Endothelial cell of umbilical vein (primary cell): ENCODE results near the gene PPFIA2. TPM values are rescaled to one million over a fixed set of nuclear protein-coding genes. Genes with fewer than 3 reads are reported as not detected.

Source experiments
- BruUV-seq: library from RNA; stranded (reverse); fragments of 400-500 nt; replicated peaks from 2 replicates; lab custom pipeline; 2021; lab: Mats Ljungman, UMichigan
- CTCF ChIA-PET: fragments of 300-600, 350-600 bp; sonication (Branson Sonifier 250); formaldehyde crosslinking; loops from one replicate; lab custom pipeline; 2021; ENCODE audit warnings: antibody characterized with exemption, inconsistent platforms; lab: Charles Lee
- POLR2A ChIA-PET: fragments of 300-600, 350-600 bp; sonication (Branson Sonifier 250); formaldehyde crosslinking; loops from one replicate; lab custom pipeline; 2021; ENCODE audit warnings: antibody characterized with exemption, inconsistent platforms; lab: Charles Lee
- DNase-seq: peaks from one replicate; pipeline ENCODE4 v3.0.0-alpha.2; 2011; ENCODE audit warnings: low read depth, low spot score
- FAIRE-seq: peaks from 2 replicates; lab custom pipeline; 2011; peaks lifted over from hg19 to GRCh38; lab: Jason Lieb, UNC
- H2AFZ ChIP-seq: 2 replicates; pipeline ENCODE4 v1.6.0; 2012; ENCODE audit warnings: low read depth, low read length, control low read depth, inconsistent platforms
- H3K27ac ChIP-seq: 2 replicates; pipeline ENCODE4 v1.5.1; 2011; ENCODE audit warnings: low read depth, mild to moderate bottlenecking, control low read depth, low read length, moderate library complexity; ENCODE audit not compliant: insufficient read depth
- H3K27me3 ChIP-seq, 2 experiments: 2 replicates each; pipeline versions ENCODE4 v1.6.0 to v1.6.1; 2011; ENCODE audit warnings: low read length in 2 of 2, mixed read lengths in 1 of 2; ENCODE audit not compliant: control insufficient read depth in 2 of 2, insufficient read depth in 2 of 2
- H3K36me3 ChIP-seq, 2 experiments: 2 replicates in 1 of 2; 3 replicates in 1 of 2; pipeline ENCODE4 v1.5.1; 2011; ENCODE audit warnings: low read length in 2 of 2, mild to moderate bottlenecking in 1 of 2, moderate library complexity in 1 of 2; ENCODE audit not compliant: control insufficient read depth in 2 of 2, insufficient read depth in 2 of 2; ENCODE audit errors: extremely low read depth in 1 of 2
- H3K4me1 ChIP-seq: 3 replicates; pipeline ENCODE4 v1.5.1; 2011; ENCODE audit warnings: mild to moderate bottlenecking, low read length; ENCODE audit not compliant: control insufficient read depth, insufficient read depth; ENCODE audit errors: extremely low read depth
- H3K4me2 ChIP-seq: 2 replicates; pipeline ENCODE4 v1.6.1; 2011; ENCODE audit warnings: low read length, control low read depth, mixed read lengths; ENCODE audit not compliant: insufficient read depth
- H3K4me3 ChIP-seq, 3 experiments: fragments of 200-600 bp in 1 of 3; sonication (generic), shearing (Covaris generic) in 1 of 3; replicated peaks in 1 of 3; 2 replicates each; pipeline ENCODE4 v1.5.1; 2011 to 2016; ENCODE audit warnings: control low read depth in 3 of 3, low read length in 3 of 3, mild to moderate bottlenecking in 2 of 3, inconsistent platforms in 1 of 3, low read depth in 1 of 3, moderate library complexity in 1 of 3; ENCODE audit not compliant: insufficient read depth in 1 of 3
- H3K79me2 ChIP-seq: 2 replicates; pipeline ENCODE4 v1.6.0; 2012; ENCODE audit warnings: low read length, inconsistent platforms; ENCODE audit not compliant: control insufficient read depth, insufficient read depth
- H3K9ac ChIP-seq: replicated peaks from 2 replicates; pipeline ENCODE3; 2011; ENCODE audit warnings: low read length, control low read depth; ENCODE audit not compliant: insufficient read depth; ENCODE audit errors: extremely low read depth
- H3K9me1 ChIP-seq: replicated peaks from 3 replicates; pipeline ENCODE4 v1.6.0; 2011; ENCODE audit warnings: mild to moderate bottlenecking, low read length; ENCODE audit not compliant: control insufficient read depth, insufficient read depth; ENCODE audit errors: extremely low read depth
- H3K9me3 ChIP-seq: replicated peaks from 2 replicates; pipeline ENCODE4 v1.5.1; 2012; ENCODE audit warnings: low read length, inconsistent platforms; ENCODE audit not compliant: control insufficient read depth, insufficient read depth
- H4K20me1 ChIP-seq: replicated peaks from 2 replicates; pipeline ENCODE3; 2011; ENCODE audit warnings: mild to moderate bottlenecking, low read length; ENCODE audit not compliant: control insufficient read depth, insufficient read depth; ENCODE audit errors: extremely low read depth
- EZH2 ChIP-seq: IDR thresholded peaks from 2 replicates; pipeline ENCODE4 v1.6.1; 2012; ENCODE audit warnings: borderline replicate concordance, low read depth, mild to moderate bottlenecking, moderate library complexity, low read length, inconsistent platforms; ENCODE audit not compliant: severe bottlenecking
- FOS ChIP-seq: IDR thresholded peaks from 2 replicates; pipeline ENCODE4 v1.6.1; 2011; ENCODE audit warnings: mild to moderate bottlenecking, low read length, moderate library complexity, borderline replicate concordance; ENCODE audit not compliant: insufficient read depth
- GATA2 ChIP-seq: IDR thresholded peaks from 2 replicates; pipeline ENCODE4 v1.7.0; 2011; ENCODE audit warnings: low read depth, mild to moderate bottlenecking, moderate library complexity, mixed read lengths, low read length; ENCODE audit not compliant: insufficient read length, insufficient read depth
- JUN ChIP-seq: IDR thresholded peaks from 2 replicates; pipeline ENCODE4 v1.6.1; 2011; ENCODE audit warnings: borderline replicate concordance, low read depth; ENCODE audit not compliant: insufficient read length, insufficient read depth
- MYC ChIP-seq: IDR thresholded peaks from one replicate; pipeline ENCODE4 v1.6.1; 2011; ENCODE audit warnings: mild to moderate bottlenecking, low read depth, low read length
- POLR2A ChIP-seq: IDR thresholded peaks from 2 replicates; pipeline ENCODE4 v1.6.1; 2012; ENCODE audit warnings: low read depth, mild to moderate bottlenecking, control low read depth, low read length
- POLR2AphosphoS5 ChIP-seq: IDR thresholded peaks from 2 replicates; pipeline ENCODE4 v1.6.1; 2012; ENCODE audit warnings: low read depth, mild to moderate bottlenecking, control low read depth, low read length, moderate library complexity; ENCODE audit not compliant: insufficient read depth
- dilution Hi-C: fragments of 300-500 bp; cut with MboI; formaldehyde crosslinking; loops from one replicate; pipeline ENCODE4 v1.15.0; 2019; ENCODE audit warnings: low sequenced_read_pairs; ENCODE audit not compliant: extremely low pct_ligation_motif_present
- intact Hi-C: fragments of 100-400 bp; cut with micrococcal nuclease; formaldehyde crosslinking; loops from one replicate; pipeline ENCODE4 v1.10.0; 2022
- polyA plus RNA-seq, 4 experiments: library from polyadenylated mRNA; depleted of rRNA in 3 of 4; stranded (reverse) in 3 of 4; unstranded in 1 of 4; fragments of >200 nt; gene quantifications; 2 replicates each; pipeline versions ENCODE4 v1.2.1 to v1.2.3, GENCODE V29; 2011 to 2012; ENCODE audit warnings: missing spikeins in 1 of 4
- total RNA-seq: library from RNA; stranded (reverse); gene quantifications from 2 replicates; pipeline ENCODE4 v1.2.3, GENCODE V29; 2021
- TF ChIP-seq, protein P1 (sequence below): IDR thresholded peaks from 2 replicates; pipeline ENCODE4 v1.6.1; 2011; ENCODE audit not compliant: insufficient read depth, insufficient read length
- TF ChIP-seq, protein P2 (sequence below), 2 donors: IDR thresholded peaks; 1 replicate in 1 of 2; 2 replicates in 1 of 2; pipeline ENCODE4 v1.5.1; 2011; ENCODE audit warnings: low read length in 2 of 2, mild to moderate bottlenecking in 2 of 2, moderate library complexity in 2 of 2, control low read depth in 1 of 2, inconsistent platforms in 1 of 2, low read depth in 1 of 2; ENCODE audit not compliant: insufficient read depth in 1 of 2; ENCODE audit errors: extremely low read depth in 1 of 2

PPFIA2 gene
- total and polyA plus RNA-seq, 2 donors (not counting 3 experiments of a cell fraction or from before 2014, with no cell fraction given), result not detected

GRCh38 chr12:81231574-81232368 lies 527.4 kb downstream of the PPFIA2 start:
- H3K4me2 ChIP-seq, result no peak overlapping the region
- no peak overlapping the region for H2AFZ ChIP-seq
- H3K9me3 ChIP-seq, result no peaks in the 10 kb centered on the region
- H3K27me3 ChIP-seq, result peaks cover 0 to 2% of the 10 kb centered on the region in 2 experiments
- no peaks in the 10 kb centered on the region for H3K36me3 ChIP-seq
- DNase-seq, result no peak
- H4K20me1 ChIP-seq, result no peaks in the 10 kb centered on the region
- H3K9me1 ChIP-seq, result no peaks in the 10 kb centered on the region
- H3K4me1 ChIP-seq, result no peaks in the 10 kb centered on the region
- no peak overlapping the region for H3K4me3 ChIP-seq
- ChIA-PET POLR2A (no interaction called here), CTCF (interaction anchor here (1.1 kb wide), 1 partner anchor 26 kb away, joined by 3 read pairs; no protein-coding TSS in a partner anchor)
- no peak for TF ChIP-seq POLR2A
- TF ChIP-seq GATA2, result no peak
- TF ChIP-seq FOS, result no peak
- no peak for TF ChIP-seq EZH2
- TF ChIP-seq POLR2AphosphoS5, result no peak
- TF ChIP-seq, protein P1, sequence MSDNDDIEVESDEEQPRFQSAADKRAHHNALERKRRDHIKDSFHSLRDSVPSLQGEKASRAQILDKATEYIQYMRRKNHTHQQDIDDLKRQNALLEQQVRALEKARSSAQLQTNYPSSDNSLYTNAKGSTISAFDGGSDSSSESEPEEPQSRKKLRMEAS, result no peak
- no peak for TF ChIP-seq JUN
- TF ChIP-seq, protein P2, sequence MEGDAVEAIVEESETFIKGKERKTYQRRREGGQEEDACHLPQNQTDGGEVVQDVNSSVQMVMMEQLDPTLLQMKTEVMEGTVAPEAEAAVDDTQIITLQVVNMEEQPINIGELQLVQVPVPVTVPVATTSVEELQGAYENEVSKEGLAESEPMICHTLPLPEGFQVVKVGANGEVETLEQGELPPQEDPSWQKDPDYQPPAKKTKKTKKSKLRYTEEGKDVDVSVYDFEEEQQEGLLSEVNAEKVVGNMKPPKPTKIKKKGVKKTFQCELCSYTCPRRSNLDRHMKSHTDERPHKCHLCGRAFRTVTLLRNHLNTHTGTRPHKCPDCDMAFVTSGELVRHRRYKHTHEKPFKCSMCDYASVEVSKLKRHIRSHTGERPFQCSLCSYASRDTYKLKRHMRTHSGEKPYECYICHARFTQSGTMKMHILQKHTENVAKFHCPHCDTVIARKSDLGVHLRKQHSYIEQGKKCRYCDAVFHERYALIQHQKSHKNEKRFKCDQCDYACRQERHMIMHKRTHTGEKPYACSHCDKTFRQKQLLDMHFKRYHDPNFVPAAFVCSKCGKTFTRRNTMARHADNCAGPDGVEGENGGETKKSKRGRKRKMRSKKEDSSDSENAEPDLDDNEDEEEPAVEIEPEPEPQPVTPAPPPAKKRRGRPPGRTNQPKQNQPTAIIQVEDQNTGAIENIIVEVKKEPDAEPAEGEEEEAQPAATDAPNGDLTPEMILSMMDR (IDR thresholded peaks at IDR 0.05; ENCODE audit: extremely low read depth in 1 of 2, insufficient read depth in 1 of 2, low read depth in 1 of 2, low read length in 2 of 2), result no peak
- no peak for TF ChIP-seq MYC
- H3K9ac ChIP-seq, result no peak overlapping the region
- dilution Hi-C loops, result no loop called here
- intact Hi-C loops, result no loop called here
- no peak for FAIRE-seq
- no peaks in the 10 kb centered on the region for H3K79me2 ChIP-seq
- no TSS peak for BruUV-seq
- no peak overlapping the region for H3K27ac ChIP-seq
